HL-60 (cell line): Measurements from ENCODE around the gene ACCSL.

Experiments used
- DNase-seq, 2 experiments: peaks; one replicate each; pipeline ENCODE4 v3.0.0-alpha.2; 2010 to 2020; ENCODE audit warnings: low read depth in 1 of 2, low spot score in 1 of 2
- H3K27ac ChIP-seq: fragments of 250-450 bp; sonication (Bioruptor Pico); replicated peaks from 2 replicates; pipeline ENCODE4 v1.5.1; 2020; ENCODE audit warnings: mild to moderate bottlenecking, moderate library complexity
- H3K27me3 ChIP-seq: fragments of 250-450 bp; sonication (Bioruptor Pico); 2 replicates; pipeline ENCODE4 v1.5.1; 2021; ENCODE audit warnings: mild to moderate bottlenecking, moderate library complexity; ENCODE audit not compliant: insufficient read depth, poor library complexity, severe bottlenecking
- H3K4me3 ChIP-seq: replicated peaks from 2 replicates; pipeline ENCODE4 v1.5.1; 2011; ENCODE audit warnings: mild to moderate bottlenecking, control low read depth, low read length; ENCODE audit not compliant: insufficient read depth
- CTCF ChIP-seq: IDR thresholded peaks from one replicate; pipeline ENCODE4 v1.5.1; 2011; ENCODE audit warnings: low read length, control low read depth, inconsistent platforms; ENCODE audit not compliant: insufficient read depth
- GABPA ChIP-seq: IDR thresholded peaks from 2 replicates; pipeline ENCODE4 v1.6.1; 2012; ENCODE audit warnings: low read depth
- POLR2AphosphoS5 ChIP-seq: IDR thresholded peaks from 2 replicates; pipeline ENCODE4 v1.6.1; 2012; ENCODE audit warnings: low read depth
- REST ChIP-seq: IDR thresholded peaks from 2 replicates; pipeline ENCODE4 v1.6.1; 2012; ENCODE audit warnings: low read depth; ENCODE audit not compliant: insufficient replicate concordance
- SPI1 ChIP-seq: IDR thresholded peaks from 2 replicates; pipeline ENCODE4 v1.6.1; 2012; ENCODE audit warnings: low read depth, mild to moderate bottlenecking, borderline replicate concordance

The ACCSL gene

GRCh38 chr11:44079376-44079775 is 31.6 kb downstream of the ACCSL start:
- H3K4me3 ChIP-seq = no peak overlapping the region
- TF ChIP-seq POLR2AphosphoS5 (no peak), CTCF (no peak), SPI1 (no peak), GABPA (no peak), REST (no peak)
- no peak for DNase-seq
- no peak overlapping the region for H3K27ac ChIP-seq
- H3K27me3 ChIP-seq = no peaks in the 10 kb centered on the region

GRCh38 chr11:44080951-44081350 is 33.2 kb downstream of the ACCSL start:
- Histone ChIP-seq H3K27me3 (no peaks in the 10 kb centered on the region), H3K27ac (no peak overlapping the region), H3K4me3 (no peak overlapping the region)
- no peak for DNase-seq
- TF ChIP-seq REST = no peak
- TF ChIP-seq POLR2AphosphoS5 = no peak

GRCh38 chr11:44082645-44083044 is 34.9 kb downstream of the ACCSL start:
- Histone ChIP-seq H3K4me3 (no peak overlapping the region), H3K27ac (no peak overlapping the region), H3K27me3 (no peaks in the 10 kb centered on the region)
- no peak for DNase-seq
- no peak for TF ChIP-seq POLR2AphosphoS5
- no peak for TF ChIP-seq GABPA
- no peak for TF ChIP-seq CTCF
- no peak for TF ChIP-seq SPI1
- TF ChIP-seq REST = no peak

- Histone ChIP-seq H3K27ac (no peak overlapping the region), H3K27me3 (no peaks in the 10 kb centered on the region), H3K4me3 (no peak overlapping the region)
- DNase-seq = no peak
- no peak for TF ChIP-seq SPI1
- TF ChIP-seq GABPA = no peak
- no peak for TF ChIP-seq POLR2AphosphoS5
- no peak for TF ChIP-seq REST
Observed at GRCh38 chr11:44083433-44083832, 35.7 kb downstream of the ACCSL start.
